ENCODE results near the gene MAP3K5. TPM values are rescaled to one million over a fixed set of nuclear protein-coding genes. Genes with fewer than 3 reads are reported as not detected.

The MAP3K5 gene
- total and polyA plus RNA-seq, 2 of the 8 experiments (the other 6 are each of a cell fraction or from before 2014, with no cell fraction given) = 0.63 to 2.6 TPM

DNA sequence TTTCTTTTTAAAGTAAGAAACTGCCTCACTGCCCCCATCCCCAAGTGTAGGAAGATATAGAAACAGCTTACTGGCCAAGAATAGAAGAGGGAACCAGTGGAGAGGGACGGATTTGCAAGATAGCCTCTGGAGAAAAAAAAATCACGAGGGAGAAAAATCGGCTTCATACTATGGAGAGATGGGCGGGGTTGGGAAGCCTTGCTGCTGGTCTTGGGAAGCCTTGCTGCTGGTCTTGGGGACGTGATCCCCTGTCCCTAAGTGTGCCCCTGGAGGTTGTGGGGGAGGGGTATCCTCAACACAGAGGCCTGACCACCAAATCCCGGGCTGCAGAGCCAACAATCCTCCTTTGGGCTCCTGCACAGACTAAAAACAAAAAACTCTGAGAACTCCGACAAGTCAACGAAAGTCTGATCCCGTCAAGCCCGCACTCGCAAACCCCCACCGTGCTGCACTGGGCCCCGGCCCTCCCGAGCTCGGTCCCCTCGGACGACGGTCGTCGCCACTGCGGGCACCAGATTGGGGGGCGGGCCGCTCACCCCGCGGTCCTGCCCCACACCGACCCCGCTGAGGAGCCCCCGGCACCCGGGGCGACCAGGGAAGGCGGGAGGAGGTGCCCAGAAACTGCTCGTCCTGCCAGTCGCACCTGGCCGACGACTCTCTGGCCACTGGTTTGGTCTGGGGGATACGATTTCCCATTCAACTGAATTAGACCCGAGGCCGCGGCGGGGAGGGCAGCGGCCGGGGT lies 242.8 kb downstream of the MAP3K5 start:
- Histone ChIP-seq H2AK5ac (ENCODE audit: low read depth, low read length) (no peak overlapping the region), H2BK20ac (ENCODE audit: low read length) (no peak overlapping the region), H3K9ac (replicated peaks in 1 of 4; ENCODE audit: extremely low read depth in 1 of 4, low read depth in 3 of 4, low read length in 3 of 4) (peak overlapping the region; percentile 66 to 87 (median 72); a peak in 6 of 7 replicates), H3K27me3 (replicated peaks in 1 of 4; ENCODE audit: control insufficient read depth in 3 of 4, extremely low read depth in 1 of 4, insufficient read depth in 3 of 4, low read length in 3 of 4) (peaks cover 0 to 14% (median 7%) of the 10 kb centered on the region in 4 experiments; a peak in 5 of 7 replicates), H2BK12ac (ENCODE audit: low read depth, low read length) (no peak overlapping the region), H3K4me1 (replicated peaks in 1 of 4; ENCODE audit: control insufficient read depth in 3 of 4, insufficient read depth in 4 of 4, low read length in 3 of 4) (peaks cover 2 to 18% (median 5%) of the 10 kb centered on the region in 4 experiments; a peak in 6 of 7 replicates), H3K79me1 (ENCODE audit: low read depth, low read length) (no peaks in the 10 kb centered on the region), H3K23me2 (ENCODE audit: low read depth, low read length) (peaks cover 13% of the 10 kb centered on the region), H3K9me3 (ENCODE audit: insufficient read depth in 2 of 2, low read depth in 1 of 2, low read length in 1 of 2) (no peaks in the 10 kb centered on the region), H2AFZ (ENCODE audit: low read length) (no peak overlapping the region), H3K4ac (replicated peaks; ENCODE audit: insufficient read length, low read depth, low read length) (no peak overlapping the region), H2BK15ac (ENCODE audit: low read length) (no peak overlapping the region), H4K5ac (ENCODE audit: insufficient read length, low read depth, low read length) (no peak overlapping the region), H4K20me1 (replicated peaks in 1 of 2; ENCODE audit: control insufficient read depth in 1 of 2, insufficient read depth in 2 of 2, low read length in 2 of 2) (peaks cover 0 to 3% of the 10 kb centered on the region in 2 experiments), H3K4me3 (ENCODE audit: extremely low read depth in 1 of 4, insufficient read depth in 2 of 4, low read depth in 3 of 4, low read length in 4 of 4) (peak overlapping the region; percentile 68 to 99 (median 83)), H3K23ac (ENCODE audit: insufficient read length) (no peak overlapping the region), H3K36me3 (ENCODE audit: control insufficient read depth in 2 of 4, insufficient read depth in 4 of 4, low read length in 3 of 4) (no peaks in the 10 kb centered on the region), H2BK5ac (ENCODE audit: low read depth, low read length) (no peak overlapping the region; the same call in 1 of the 2 replicates), H3K18ac (ENCODE audit: extremely low read depth, low read length) (0 out of 2 replicates have a peak overlapping the region, but pooled peaks have one; percentile 36), H3K56ac (replicated peaks; ENCODE audit: insufficient read length, low read depth, low read length) (peak overlapping the region; percentile 59), H4K91ac (replicated peaks; ENCODE audit: insufficient read length, low read length) (no peak overlapping the region), H4K8ac (ENCODE audit: extremely low read depth, insufficient read depth, low read length) (peak overlapping the region; percentile 69; the same call in 1 of the 2 replicates), H2BK120ac (replicated peaks; ENCODE audit: low read depth, low read length) (no peak overlapping the region), H3K4me2 (ENCODE audit: insufficient read depth in 1 of 2, low read depth in 2 of 2, low read length in 2 of 2) (peak overlapping the region; percentile 82 to 88), H3K79me2 (ENCODE audit: control insufficient read depth in 1 of 2, insufficient read depth in 2 of 2, low read length in 2 of 2) (peaks cover 5 to 50% of the 10 kb centered on the region in 2 experiments; a peak in 3 of 4 replicates), H3K14ac (ENCODE audit: insufficient read length) (no peak overlapping the region), H3K27ac (ENCODE audit: low read depth, low read length) (peak overlapping the region; percentile 68; the same call in 1 of the 2 replicates)
- peak in 1 of 2 experiments; percentile 83 for DNase-seq (ENCODE audit: low read depth in 1 of 2, low spot score in 2 of 2)
- ChIA-PET CTCF (ENCODE audit: partially characterized antibody) (interaction anchor here (0.7 to 2.9 kb wide), 25 partner anchors 9 to 1028 kb away, joined by 3 to 22 read pairs (median 4); partner anchors contain the start of gene BCLAF1), POLR2A (ENCODE audit: partially characterized antibody) (interaction anchor here (0.7 to 2.8 kb wide), 9 partner anchors 10 to 408 kb away, joined by 3 to 21 read pairs (median 3); partner anchors contain the start of genes BCLAF1 and MTFR2)
- 1% methylated on average over 30 of the region's 42 CpGs; no CpG with 5 or more reads in 1 of the 2 experiments for WGBS, 2 experiments (ENCODE audit: extremely low coverage in 1 of 2, insufficient coverage in 1 of 2, insufficient read length in 1 of 2, insufficient replicate concordance in 2 of 2, low coverage in 1 of 2, low lambda C conversion rate in 2 of 2, missing lambda C conversion rate in 1 of 2)
- FAIRE-seq = no peak
- TF ChIP-seq ZNF274 (IDR thresholded peaks at IDR 0.05; ENCODE audit: borderline replicate concordance, extremely low read depth, low read length) (no peak), NRF1 (IDR thresholded peaks at IDR 0.05; ENCODE audit: low read depth, low read length) (no peak), SUZ12 (IDR thresholded peaks at IDR 0.05; ENCODE audit: low read length) (no peak), TAF7 (optimal IDR thresholded peaks at IDR 0.05; ENCODE audit: borderline replicate concordance, low read depth, low read length) (no peak), TCF12 (IDR thresholded peaks at IDR 0.05; ENCODE audit: low read depth, low read length) (no peak), JUN (IDR thresholded peaks at IDR 0.05; ENCODE audit: low read depth, low read length) (no peak), SIN3A (conservative IDR thresholded peaks at IDR 0.05 in 1 of 2, IDR thresholded peaks at IDR 0.05 in 1 of 2; ENCODE audit: low read depth in 1 of 2, low read length in 2 of 2) (peak in 1 of 2 experiments; percentile 7; a peak in 1 of 4 replicates), HDAC2 (IDR thresholded peaks at IDR 0.05; ENCODE audit: borderline replicate concordance in 1 of 2, low read depth in 2 of 2, low read length in 2 of 2) (0 out of 4 replicates have a peak, but pooled peaks of 1 of the 2 experiments have one; percentile 29), RXRA (IDR thresholded peaks at IDR 0.05; ENCODE audit: insufficient read depth, low read depth, low read length) (no peak), SAP30 (IDR thresholded peaks at IDR 0.05; ENCODE audit: insufficient read depth, insufficient replicate concordance, low read length) (peak; percentile 18)

Data from H1 (cell line).